Sigmoid colon (tissue), 7 donors: ENCODE results near the gene DHFR. TPM values are rescaled to one million over a fixed set of nuclear protein-coding genes. Genes with fewer than 3 reads are reported as not detected.

Experiments
- DNase-seq: peaks from one replicate; pipeline ENCODE4 v3.0.0-alpha.2; 2019
- H3K27ac ChIP-seq, 4 donors: fragments of 200-600 bp; sonication (generic); one replicate each; pipeline ENCODE4 v1.5.1; 2016 to 2019; ENCODE audit warnings: mild to moderate bottlenecking in 1 of 4
- H3K27me3 ChIP-seq, 3 donors: fragments of 200-600 bp; sonication (generic); one replicate each; pipeline ENCODE4 v1.5.1; 2019; ENCODE audit warnings: mild to moderate bottlenecking in 1 of 3
- H3K36me3 ChIP-seq, 4 donors: fragments of 200-600 bp; sonication (generic); one replicate each; pipeline ENCODE4 v1.5.1; 2016 to 2019
- H3K4me1 ChIP-seq, 4 donors: fragments of 200-600 bp; sonication (generic); one replicate each; pipeline ENCODE4 v1.5.1; 2017 to 2019
- H3K4me3 ChIP-seq, 4 donors: fragments of 200-600 bp; sonication (generic); one replicate each; pipeline ENCODE4 v1.5.1; 2017 to 2019; ENCODE audit warnings: mild to moderate bottlenecking in 2 of 4, moderate library complexity in 1 of 4
- H3K9me3 ChIP-seq, 4 donors: fragments of 200-600 bp in 3 of 4; sonication (generic) in 3 of 4; one replicate each; pipeline versions ENCODE4 v1.5.1 to v1.6.1; 2013 to 2019
- CTCF ChIP-seq, 4 experiments: fragments of 450-650 bp in 3 of 4; fragments of 200-600 bp in 1 of 4; IDR thresholded peaks; one replicate each; pipeline ENCODE4 v1.5.1; 2016 to 2019; ENCODE audit warnings: antibody characterized with exemption in 4 of 4, mild to moderate bottlenecking in 3 of 4, moderate library complexity in 2 of 4
- EP300 ChIP-seq, 4 donors: sonication (generic); formaldehyde crosslinking; IDR thresholded peaks; one replicate each; pipeline ENCODE4 v1.6.1; 2017; ENCODE audit warnings: antibody characterized with exemption in 4 of 4
- POLR2A ChIP-seq, 2 donors: fragments of 450-650 bp; IDR thresholded peaks; one replicate each; pipeline ENCODE4 v1.6.1; 2016; ENCODE audit warnings: antibody characterized with exemption in 2 of 2, mild to moderate bottlenecking in 2 of 2, moderate library complexity in 2 of 2
- POLR2AphosphoS5 ChIP-seq, 4 donors: sonication (generic); formaldehyde crosslinking; IDR thresholded peaks; one replicate each; pipeline ENCODE4 v1.6.1; 2017; ENCODE audit warnings: antibody characterized with exemption in 4 of 4
- WGBS, 2 donors: extraction: QIAGEN DNeasy Blood & Tissue Kit; methylation state at CpG; one replicate each; pipeline ENCODE4 v1.1.7; 2013; 5-methylcytosine and 5-hydroxymethylcytosine counted together
- intact Hi-C: fragments of 100-400 bp; cut with DNase I; formaldehyde crosslinking; loops from one replicate; pipeline ENCODE4 v1.15.1; 2023
- polyA plus RNA-seq, 3 donors: library from polyadenylated mRNA; stranded (reverse); fragments of 200-250 nt; gene quantifications; one replicate each; pipeline ENCODE4 v1.2.3, GENCODE V29; 2013
- small RNA-seq, 3 donors: library from RNA; depleted of rRNA; stranded (forward); fragments of <200 nt; gene quantifications; one replicate each; pipeline ENCODE3, GENCODE V24; 2016
- total RNA-seq, 4 donors: library from RNA; depleted of rRNA; stranded (reverse); fragments of >200 nt; gene quantifications; one replicate each; pipeline ENCODE4 v1.1.0, GENCODE V29; 2016
- donor health status: healthy with polysubstance abuse.
- donor health status: Bipolar disorder and iron deficiency.
- donor health status: healthy.

DHFR gene
- total and polyA plus RNA-seq, 7 donors, result 5.6 to 34.0 (median 9.0) TPM

DNA sequence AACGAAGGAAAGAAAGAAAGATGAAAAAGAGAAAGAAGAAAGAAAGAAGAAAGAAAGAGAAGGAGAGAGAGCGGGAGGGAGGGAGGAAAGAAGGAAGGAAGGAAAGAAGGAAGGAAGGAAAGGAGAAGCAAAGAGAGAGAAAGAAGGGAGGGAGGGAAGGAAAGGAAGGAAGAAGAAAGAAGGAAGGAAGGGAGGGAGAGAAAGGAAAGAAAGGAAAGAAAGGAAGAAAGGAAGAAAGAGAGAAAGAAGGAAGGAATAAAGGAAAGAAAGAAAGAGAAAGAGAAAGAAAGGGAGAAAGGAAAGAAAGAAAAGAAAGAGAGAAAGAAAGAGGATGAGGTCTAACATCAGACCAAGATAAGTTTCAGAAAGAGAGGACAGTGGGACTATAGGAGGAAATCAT is 75.7 kb downstream of the DHFR start:
- no peak for TF ChIP-seq POLR2A (IDR thresholded peaks at IDR 0.05)
- no peak for TF ChIP-seq POLR2AphosphoS5 (IDR thresholded peaks at IDR 0.05)
- no peak for TF ChIP-seq CTCF (IDR thresholded peaks at IDR 0.05)
- no peak for TF ChIP-seq EP300 (IDR thresholded peaks at IDR 0.05)
- 96 to 97% methylated on average over 2 of the region's 2 CpGs for WGBS, 2 donors

DNA sequence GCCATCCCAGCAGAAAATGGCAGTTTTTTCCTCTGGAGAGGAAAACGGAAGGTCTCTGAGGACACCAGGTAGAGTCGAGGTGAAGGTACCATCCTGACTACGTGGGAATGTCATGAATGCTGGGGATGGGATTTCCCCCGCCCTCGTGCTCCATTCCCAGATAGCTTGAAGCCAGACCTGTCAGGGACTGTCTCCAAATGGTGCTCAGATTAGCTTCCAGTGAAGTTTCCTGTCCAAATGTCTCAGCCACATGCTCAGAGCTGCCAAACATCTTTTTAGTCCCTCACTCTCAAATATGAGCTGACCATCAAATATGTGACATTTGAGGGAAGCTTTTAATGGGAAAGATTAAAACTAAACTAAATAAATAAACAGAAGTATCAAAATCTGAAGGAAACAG is 77.1 kb downstream of the DHFR start:
- peaks cover 0 to 12% (median 0%) of the 10 kb centered on the region in 3 donors for H3K27me3 ChIP-seq
- no peak overlapping the region for H3K4me3 ChIP-seq
- TF ChIP-seq POLR2AphosphoS5 (IDR thresholded peaks at IDR 0.05), result no peak
- TF ChIP-seq CTCF (IDR thresholded peaks at IDR 0.05), result no peak
- TF ChIP-seq EP300 (IDR thresholded peaks at IDR 0.05), result no peak
- no peak for TF ChIP-seq POLR2A (IDR thresholded peaks at IDR 0.05)
- intact Hi-C loops, result no loop called here
- H3K27ac ChIP-seq, result no peak overlapping the region
- WGBS, 2 donors, result 43 to 46% methylated on average over 5 of the region's 5 CpGs
- H3K36me3 ChIP-seq, result no peaks in the 10 kb centered on the region
- no peak for DNase-seq
- H3K9me3 ChIP-seq, result no peaks in the 10 kb centered on the region
- no peaks in the 10 kb centered on the region for H3K4me1 ChIP-seq

More for the DNA sequence above, 75.7 kb downstream of the DHFR start:
- H3K4me1 ChIP-seq, result no peaks in the 10 kb centered on the region
- H3K27me3 ChIP-seq, result peaks cover 0 to 8% (median 0%) of the 10 kb centered on the region in 3 donors
- no peak overlapping the region for H3K4me3 ChIP-seq
- no peak for DNase-seq
- no peaks in the 10 kb centered on the region for H3K36me3 ChIP-seq
- no peak overlapping the region for H3K27ac ChIP-seq
- no peaks in the 10 kb centered on the region for H3K9me3 ChIP-seq
- intact Hi-C loops, result no loop called here

GRCh38 chr5:80576383-80576782 is 78.4 kb downstream of the DHFR start:
- Histone ChIP-seq H3K27me3 (peaks cover 0 to 18% (median under 1%) of the 10 kb centered on the region in 3 donors), H3K27ac (no peak overlapping the region), H3K36me3 (no peaks in the 10 kb centered on the region), H3K4me3 (no peak overlapping the region), H3K9me3 (no peaks in the 10 kb centered on the region), H3K4me1 (no peaks in the 10 kb centered on the region)
- no peak for TF ChIP-seq POLR2A (IDR thresholded peaks at IDR 0.05)
- no peak for TF ChIP-seq EP300 (IDR thresholded peaks at IDR 0.05)
- no peak for TF ChIP-seq POLR2AphosphoS5 (IDR thresholded peaks at IDR 0.05)
- TF ChIP-seq CTCF (IDR thresholded peaks at IDR 0.05), result no peak
- intact Hi-C loops, result no loop called here
- WGBS, 2 donors, result 83 to 85% methylated on average over 5 of the region's 5 CpGs
- DNase-seq, result no peak

Small RNAs within 50 kb of the gene (small RNA-seq; reads per million reads assigned to genes)
- gene DBIP2 (0 reads per million in 3 donors), gene MTRNR2L2 (0 reads per million in 3 donors)

Other genes with a start within 250 kb of the DHFR start
- gene ZFYVE16, start 246.9 kb downstream of the DHFR start, total RNA-seq, result 10 to 100 TPM; 29.6 to 43.2 (median 34.4) TPM
- gene ZFYVE16, start 246.9 kb downstream of the DHFR start, polyA plus RNA-seq, result 10 to 100 TPM in 1 of 3 donors, 1 to 10 TPM in 2; 8.6 to 20.4 (median 9.1) TPM
- 1 to 10 TPM; 1.6 to 3.3 (median 2.9) TPM for gene FAM151B, start 166.9 kb downstream of the DHFR start, total RNA-seq
- 1 to 10 TPM in 1 of 3 donors, under 1 TPM in 2; 0.46 to 1.2 (median 0.60) TPM for gene FAM151B, start 166.9 kb downstream of the DHFR start, polyA plus RNA-seq
- gene ANKRD34B, start 84.7 kb downstream of the DHFR start, total RNA-seq, result not detected
- under 1 TPM in 1 of 3 donors, not detected in 2; 0.01 TPM for gene ANKRD34B, start 84.7 kb downstream of the DHFR start, polyA plus RNA-seq
- gene MSH3, start 331 bp downstream of the DHFR start, total RNA-seq, result 10 to 100 TPM; 11.8 to 15.3 (median 13.3) TPM
- gene MSH3, start 331 bp downstream of the DHFR start, polyA plus RNA-seq, result 1 to 10 TPM; 3.6 to 7.6 (median 4.8) TPM